ENCODE data around the gene ATRX.
"Not testable (repeated sequence)": the region's sequence is repeated elsewhere in the genome, so short reads cannot be mapped to it uniquely, and the experiment has no call there.

The ATRX gene

DNA sequence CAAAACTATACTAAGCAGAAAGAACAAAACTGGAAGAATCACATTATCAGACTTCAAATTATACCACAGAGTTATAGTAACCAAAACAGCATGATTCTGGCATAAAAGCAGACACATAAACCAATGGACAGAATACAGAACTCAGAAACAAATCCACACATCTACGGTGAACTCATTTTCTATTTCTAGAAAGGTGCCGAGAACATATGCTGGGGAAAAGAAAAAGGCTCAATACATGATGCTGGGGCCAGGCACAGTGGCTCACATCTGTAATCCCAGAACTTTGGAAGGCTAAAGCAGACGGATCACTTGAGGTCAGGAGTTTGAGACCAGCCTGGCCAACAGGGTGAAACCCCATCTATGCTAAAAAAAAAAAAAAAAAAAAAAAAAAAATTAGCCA lies 52.7 kb downstream of the ATRX start:
- DNase-seq = no peak

DNA sequence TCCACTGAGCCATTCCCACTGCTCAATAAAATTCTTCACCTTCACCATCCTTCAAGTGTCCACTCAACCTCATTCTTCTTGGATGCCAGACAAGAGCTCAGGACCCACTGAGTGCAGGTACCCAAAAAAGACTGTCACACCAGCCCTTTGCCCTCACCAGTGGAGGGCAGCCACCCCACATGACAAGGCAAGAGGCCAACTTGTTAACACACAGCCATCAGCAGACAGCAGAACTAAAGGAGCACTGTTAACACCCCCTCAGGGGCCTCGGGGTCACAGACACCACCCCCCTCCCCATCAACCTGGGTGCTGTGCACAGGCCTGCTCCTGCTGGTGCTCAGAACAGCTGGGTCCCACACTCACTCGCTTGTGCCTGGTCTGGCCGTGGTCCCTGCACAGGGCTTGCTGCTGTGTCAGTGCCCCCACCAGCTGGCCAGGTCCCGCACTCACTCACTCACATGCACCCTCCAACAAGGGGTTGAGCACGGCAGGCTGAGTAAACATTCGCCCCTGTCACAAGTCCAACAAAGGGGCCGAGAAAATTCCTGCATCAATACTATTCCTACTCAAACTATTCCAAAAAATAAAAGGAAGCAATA lies 54.1 kb downstream of the ATRX start:
- DNase-seq = no peak

DNA sequence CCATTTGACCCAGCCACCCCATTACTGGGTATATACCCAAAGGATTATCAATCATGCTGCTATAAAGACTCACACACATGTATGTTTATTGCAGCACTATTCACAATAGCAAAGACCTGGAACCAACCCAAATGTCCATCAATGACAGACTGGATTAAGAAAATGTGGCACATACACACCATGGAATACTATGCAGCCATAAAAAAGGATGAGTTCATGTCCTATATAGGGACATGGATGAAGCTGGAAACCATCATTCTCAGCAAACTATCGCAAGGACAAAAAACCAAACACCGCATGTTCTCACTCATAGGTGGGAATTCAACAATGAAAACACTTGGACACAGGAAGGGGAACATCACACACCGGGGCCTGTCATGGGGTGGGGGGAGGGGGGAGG lies 59.9 kb downstream of the ATRX start:
- not testable (repeated sequence) for DNase-seq

DNA sequence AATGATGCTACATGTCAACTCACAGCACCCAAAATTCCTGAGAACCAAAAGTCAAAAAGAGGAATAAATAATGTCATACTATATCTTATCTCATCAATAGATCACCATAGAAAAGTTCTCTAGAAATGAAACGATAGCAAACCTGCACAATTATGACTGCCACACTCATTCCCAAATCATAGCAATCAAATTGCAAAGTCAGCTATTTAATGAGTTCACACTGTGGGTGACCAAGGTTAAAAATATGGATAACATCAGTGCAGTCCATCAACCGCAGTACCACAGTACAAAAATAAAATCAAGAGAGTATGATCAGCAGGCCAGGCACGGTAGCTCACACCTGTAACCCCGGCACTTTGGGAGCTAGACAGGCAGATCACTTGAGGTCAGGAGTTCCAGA lies 62.3 kb downstream of the ATRX start:
- no peak for DNase-seq

DNA sequence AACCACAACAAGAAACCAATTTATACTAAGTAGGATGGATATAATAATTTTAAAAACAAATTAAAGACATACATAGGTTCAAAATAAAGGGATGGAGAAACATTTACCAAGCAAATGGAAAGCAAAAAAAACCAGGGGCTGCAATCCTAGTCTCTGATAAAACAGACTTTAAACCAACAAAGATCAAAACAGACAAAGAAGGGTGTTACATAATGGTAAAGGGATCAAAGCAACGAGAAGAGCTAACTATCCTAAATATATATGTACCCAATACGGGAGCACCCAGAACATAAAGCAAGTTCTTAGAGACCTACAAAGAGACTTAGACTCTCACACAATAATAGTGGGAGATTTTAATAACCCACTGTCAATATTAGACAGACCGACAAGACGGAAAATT lies 66.6 kb downstream of the ATRX start:
- DNase-seq = no peak

DNA sequence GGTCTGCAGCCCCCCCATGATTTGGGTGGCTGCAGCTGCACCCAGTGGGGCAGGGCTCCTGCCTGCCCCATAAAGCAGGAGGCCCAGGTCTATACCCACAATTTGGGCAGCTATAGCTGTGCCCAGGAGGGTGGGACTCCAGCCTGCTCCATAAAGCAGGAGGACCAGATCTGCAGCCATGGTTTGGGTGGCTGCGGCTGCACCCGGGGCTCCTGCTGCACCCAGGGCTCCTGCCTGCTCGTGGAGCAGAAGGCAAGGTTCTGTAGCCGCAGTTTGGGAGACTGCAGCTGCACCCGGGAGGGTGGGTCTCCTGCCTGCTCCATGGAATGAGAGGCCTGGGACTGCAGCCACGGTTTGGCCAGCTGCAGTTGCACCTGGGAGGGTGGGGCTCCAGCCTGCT lies 81.1 kb downstream of the ATRX start:
- no peak for DNase-seq

DNA sequence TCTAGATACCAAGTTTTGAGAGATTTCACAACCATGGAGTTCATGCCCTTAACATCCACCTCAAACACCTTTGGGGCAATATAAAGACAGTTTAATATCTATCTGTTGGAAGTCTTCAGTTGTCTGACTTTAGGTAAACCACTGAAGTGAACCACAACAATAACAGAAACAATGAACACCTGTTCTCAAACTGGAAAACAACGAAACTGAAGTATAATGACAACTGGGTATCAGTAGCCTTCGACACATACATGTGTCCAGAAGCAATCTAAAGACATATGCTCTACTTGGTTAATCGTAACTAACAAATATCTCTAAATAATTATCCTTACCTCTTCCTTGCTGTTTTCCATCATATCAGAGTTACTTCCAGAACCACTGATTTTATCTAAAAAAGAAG lies 87.8 kb downstream of the ATRX start:
- DNase-seq = no peak

DNA sequence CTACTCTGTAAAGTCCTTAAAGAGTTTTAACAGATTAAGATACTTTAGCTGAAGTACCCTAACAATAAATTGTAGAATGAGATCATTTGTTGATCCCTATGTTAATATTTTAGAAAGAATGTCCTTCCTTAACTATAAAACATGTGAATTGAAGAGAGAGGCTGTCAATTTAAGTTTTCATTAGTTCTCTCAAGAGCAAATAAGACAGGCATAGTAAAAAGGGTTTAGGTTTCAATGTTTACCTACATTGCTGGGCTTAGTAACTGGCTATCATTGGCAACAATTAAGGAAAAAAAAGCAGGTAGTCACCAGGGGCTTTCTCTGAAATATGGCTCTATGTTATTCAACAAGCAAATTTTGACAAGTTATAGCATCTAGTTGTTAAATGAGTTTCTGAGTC lies 91.5 kb downstream of the ATRX start:
- no peak for DNase-seq

DNA sequence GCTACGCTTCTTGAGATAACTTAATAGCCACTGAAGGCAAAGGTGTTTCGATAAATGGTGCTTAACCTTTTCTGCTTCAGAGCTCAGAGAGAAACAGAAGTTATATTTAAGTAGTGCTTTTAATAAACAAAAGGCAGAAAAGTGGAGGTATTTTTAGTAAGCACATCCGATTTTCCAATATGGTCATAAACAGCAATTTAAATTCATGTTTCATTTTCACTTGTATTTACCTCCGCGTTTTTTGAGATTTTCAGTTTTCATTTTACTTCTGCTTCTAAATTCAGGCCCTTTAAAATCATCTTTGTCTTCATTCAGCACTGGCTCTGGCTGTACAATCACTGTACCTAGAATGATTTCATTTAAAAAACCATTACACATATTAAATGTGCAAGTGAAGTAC lies 92.4 kb downstream of the ATRX start:
- DNase-seq = no peak

DNA sequence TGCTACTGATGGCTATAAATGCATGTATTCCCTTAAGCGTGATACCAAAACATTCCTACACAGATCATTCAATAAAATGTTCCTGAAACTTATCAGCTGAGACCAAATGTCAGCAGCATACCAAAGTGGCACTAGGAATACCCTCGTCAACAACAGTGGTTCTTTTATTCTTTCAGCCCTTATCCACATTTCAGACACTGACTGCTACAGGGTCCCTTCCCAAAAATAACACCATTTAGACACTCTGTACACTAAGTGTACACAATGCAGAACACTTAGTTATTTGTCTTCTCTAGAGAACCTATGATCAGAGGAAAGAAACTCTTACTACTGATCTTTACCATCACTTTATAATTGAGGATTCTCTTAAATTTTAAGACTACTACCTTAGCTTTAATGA lies 94.1 kb downstream of the ATRX start:
- no peak for DNase-seq

DNA sequence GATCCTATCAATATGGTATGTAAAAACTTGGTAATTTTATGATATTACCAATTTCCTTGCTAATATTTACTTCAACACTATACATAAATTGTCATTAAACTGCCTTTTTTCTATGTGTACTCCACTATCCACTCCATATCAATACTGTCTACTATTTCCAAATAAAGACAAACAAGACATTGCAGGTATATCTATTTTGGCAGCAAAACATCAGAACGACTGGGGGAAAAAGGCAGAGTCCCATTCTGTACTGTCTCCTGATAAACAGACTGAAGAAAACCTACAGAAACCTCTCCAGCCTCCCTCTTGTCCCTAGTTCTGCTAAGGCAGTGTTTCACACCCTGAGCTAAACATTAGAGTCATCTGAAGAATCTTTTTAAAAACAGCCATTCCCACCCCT lies 96.6 kb downstream of the ATRX start:
- no peak for DNase-seq

DNA sequence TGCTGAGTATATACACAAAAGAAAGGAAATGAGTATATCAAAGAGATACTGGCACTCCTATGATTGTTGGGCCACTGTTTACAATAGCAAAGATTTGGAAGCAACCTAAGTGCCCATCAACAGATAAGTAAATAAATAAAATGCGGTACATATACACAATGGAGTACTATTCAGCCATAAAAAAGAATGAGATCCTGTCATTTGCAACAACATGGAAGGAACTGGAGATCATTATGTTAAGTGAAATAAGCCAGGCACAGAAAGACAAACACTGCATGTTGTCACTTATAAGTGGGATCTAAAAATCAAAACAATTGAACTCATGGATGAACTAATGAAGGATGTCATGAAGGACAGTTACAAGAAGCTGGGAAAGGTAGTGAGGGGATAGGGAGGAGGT lies 100.3 kb downstream of the ATRX start:
- not testable (repeated sequence) for DNase-seq

DNA sequence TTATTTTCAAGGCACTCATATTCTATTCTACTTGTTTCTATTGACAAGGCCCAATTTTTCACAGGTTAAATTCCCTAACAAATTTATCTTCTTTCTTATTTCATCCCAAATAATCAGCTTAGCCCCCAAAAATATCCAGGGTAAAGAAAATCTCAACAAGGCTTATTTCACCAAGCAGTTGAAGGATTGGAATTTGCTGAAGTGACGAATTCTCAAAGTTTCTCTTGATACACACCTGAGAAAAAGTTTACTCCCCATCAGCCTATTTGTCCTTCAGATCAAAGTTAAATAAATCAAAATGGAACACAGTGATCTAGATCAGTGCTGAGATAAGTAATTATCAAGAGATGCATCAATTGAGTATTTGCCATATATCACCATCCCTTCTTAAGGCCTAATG lies 106.9 kb downstream of the ATRX start:
- no peak for DNase-seq

DNA sequence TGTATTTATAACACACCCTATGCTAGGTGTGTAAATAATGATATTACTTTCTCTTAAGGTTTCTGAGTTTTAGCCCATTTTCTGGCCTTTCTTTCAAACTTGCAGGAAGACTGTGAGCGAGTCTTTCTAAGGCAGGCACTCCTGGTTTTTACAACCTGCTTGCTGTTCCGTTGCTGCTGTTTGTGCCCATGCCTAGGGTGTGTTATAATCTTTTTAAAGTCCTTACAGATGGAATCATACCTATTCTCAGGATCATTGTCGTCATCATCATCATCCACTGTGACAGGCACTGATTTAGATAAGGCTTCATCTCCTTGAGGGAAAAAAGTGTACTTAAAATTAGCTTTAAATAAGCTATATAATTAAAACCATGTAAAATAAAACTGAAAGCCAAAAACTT lies 110.0 kb downstream of the ATRX start:
- DNase-seq = no peak

DNA sequence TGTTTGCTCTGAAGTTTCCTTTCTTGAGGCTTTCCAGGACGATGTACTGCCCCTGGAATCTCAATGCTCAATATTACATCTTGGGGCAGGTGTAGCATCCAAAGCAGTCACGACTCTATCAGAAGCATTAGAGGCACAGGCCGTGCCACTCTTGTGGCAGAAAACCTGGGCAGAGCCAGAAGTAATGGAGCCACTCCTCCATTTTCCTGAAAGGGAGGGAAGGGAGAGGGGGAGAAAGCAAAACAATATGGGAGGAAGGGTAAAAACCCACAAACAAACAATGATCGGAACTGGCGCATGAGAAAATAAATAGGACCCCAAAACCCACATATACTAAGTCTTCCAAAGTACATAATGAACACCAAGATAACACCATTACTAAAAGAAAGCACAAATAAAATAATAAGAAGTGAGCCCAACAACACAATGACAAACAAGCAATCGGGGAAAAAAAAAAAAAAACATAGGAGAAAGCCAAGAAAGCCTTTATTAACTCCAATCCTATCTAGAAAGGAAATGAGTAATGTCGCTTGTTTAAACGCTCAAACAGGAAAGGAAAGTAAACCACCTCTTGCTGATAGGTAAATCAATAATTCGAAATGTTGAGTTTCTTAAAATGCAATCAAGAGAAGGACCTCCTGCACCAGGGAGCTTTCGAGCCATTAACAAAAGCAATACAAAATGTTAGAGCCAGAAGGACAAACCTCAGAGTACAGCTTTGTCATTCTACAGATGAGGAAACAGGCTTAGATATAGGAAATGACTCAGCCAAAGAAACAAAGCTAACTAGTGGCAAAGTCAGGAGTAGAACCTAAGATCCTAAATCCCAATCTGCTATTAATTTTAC lies 117.4 kb downstream of the ATRX start:
- DNase-seq = no peak

DNA sequence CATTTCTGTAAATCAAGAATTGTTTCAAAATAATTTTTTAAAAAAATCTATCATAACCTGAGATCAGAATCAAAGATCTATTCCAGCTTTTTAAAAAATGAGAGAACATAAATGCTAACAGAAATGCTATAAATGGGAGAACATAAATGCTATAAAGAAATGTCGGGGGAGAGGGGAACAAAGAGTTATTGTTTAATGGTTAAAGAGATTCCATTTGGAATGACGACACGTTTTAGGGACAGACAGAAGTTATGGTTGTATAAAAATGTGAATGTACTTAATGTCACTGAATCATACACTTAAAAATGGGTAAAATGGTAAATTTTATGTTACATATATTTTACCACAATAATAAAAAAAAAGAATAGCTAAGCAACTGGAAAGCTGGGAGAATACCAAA lies 127.1 kb downstream of the ATRX start:
- DNase-seq = no peak

DNA sequence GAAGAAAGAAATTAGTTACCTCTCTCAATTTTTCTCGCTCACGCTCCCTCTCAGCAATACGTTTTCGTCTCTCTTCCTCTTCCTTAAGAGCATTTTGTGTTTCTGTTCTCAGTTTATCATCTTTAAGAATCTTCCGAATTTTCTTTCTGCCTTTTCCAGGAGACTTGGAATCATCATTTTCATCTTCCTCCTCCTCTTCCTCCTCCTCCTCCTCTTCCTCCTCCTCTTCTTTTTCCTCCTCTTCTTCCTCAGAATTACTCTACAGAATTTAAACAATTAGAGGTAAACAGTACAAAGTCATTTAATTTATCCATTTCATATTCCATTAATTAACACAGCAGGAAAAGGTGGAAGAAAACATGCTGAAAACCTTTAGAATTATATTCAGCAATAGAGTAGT lies 133.9 kb downstream of the ATRX start:
- no peak for DNase-seq

DNA sequence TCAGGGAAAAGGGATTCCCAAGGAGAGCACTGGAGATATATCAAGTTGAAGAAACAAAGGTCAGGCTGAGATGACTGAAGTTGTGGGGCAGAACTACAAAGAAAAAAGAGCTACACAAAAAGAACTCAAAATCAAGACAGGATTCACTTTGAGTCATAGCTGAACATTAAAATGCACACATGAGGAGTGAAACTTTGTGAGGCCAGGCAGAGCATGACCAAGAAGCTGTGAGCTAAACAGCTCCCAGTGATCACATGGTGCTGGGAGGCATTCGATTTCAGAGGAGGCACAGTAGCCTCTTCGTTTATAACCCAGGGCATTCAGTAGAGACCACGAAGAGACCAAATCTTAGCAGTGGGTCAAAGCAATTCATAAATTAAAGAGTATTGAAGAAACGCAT lies 145.3 kb downstream of the ATRX start:
- no peak for DNase-seq

DNA sequence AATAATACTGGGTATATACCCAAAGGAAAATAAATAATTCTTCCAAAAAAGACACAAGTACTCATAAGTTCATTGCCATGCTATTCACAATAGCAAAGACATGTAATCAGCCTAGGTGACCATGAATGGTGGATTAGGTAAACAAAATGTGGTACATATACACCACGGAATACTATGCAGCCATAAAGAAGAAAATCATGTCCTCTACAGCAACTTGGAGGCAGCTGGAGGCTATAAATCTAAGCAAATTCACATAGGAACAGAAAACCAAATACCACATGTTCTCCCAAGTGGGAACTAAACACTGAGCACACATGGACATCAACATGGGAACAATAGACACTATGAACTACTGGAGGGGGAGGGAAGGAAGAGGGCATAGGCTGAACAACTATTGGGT lies 146.2 kb downstream of the ATRX start:
- no peak for DNase-seq

DNA sequence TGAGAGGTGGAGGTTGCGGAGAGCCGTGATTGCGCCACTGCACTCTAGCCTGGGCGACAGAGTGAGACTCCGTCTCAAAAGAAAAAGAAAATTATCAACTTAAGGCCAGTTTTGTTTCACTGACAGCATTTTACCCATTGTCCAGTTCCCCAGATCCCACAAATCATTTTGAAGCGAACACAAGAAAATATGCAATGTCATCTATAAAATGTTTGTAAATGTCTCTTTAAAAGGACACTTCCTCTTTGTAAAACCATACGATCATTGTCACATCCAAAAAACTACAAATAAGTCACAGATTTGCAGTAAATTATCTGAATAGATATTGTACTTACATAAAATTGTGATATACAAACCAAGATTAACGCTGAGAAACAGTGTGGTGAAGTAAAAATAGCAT lies 147.6 kb downstream of the ATRX start:
- no peak for DNase-seq

DNA sequence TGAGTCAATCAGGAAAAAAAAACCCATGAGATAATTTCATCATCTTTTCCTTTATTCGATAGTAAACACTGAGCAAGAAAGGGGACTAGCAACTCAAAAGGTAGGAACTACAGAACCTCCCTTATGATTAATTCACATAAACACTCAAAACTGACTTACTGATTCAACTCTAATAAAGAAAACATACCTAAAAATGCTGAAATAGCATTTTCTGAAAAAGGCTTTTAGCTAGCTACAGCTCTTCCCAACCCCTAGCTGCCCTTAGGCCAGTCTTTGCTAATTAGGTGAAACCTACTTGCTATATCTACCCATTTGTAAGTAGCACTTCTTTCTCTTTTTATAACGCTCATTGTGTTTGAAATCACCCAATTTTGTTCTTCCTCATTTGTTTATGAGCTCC lies 150.6 kb downstream of the ATRX start:
- no peak for DNase-seq

DNA sequence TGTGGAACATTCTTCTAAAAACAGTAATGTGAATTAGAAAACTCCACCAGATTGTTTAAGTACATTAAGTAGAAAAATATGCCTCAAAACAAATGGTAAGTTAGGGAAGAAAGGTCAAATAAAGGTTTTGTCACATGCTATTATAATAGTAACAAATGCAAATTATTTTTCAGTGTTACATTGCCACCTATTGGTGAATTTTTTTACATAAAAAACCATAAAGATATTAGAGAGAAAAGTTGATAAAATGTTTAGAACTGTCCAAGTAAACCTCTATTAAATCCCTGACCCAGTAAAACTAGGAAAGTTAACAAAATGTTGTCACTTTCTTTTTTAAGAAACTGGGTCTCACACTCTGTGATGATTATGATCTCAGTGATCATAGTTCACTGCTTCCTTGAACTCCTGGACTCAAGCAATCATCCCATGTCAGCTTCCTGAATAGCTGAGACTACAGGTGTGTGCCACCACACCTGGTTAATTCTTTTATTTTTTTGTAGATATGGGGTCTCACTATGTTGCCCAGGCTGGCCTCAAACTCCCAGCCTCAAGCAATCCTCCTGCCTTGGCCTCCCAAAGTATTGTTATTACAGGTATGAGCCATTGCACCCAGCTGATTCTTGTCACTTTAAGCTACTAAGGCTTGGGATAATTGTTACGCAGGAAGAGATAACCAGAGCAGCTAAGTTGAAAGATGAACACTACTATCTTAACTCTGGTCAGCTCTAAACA lies 157.6 kb downstream of the ATRX start:
- DNase-seq = no peak

DNA sequence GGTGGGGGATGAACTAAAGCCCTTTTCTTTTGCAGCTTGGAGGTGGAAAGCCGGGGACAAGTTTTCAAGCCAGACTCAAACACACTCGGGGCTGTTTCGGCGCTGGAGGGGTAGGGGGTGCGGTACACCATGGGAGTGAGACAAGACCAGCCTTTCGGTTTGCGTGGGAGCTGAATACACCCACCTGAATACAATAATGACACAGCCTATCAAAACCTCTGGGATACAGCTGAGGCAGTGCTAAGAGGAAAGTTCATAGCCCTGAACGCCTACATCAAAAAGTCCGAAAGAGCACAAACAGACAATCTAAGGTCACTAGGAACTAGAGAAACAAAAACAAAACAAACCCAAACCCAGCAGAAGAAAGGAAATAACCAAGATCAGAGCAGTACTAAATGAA lies 163.3 kb downstream of the ATRX start:
- DNase-seq = no peak

DNA sequence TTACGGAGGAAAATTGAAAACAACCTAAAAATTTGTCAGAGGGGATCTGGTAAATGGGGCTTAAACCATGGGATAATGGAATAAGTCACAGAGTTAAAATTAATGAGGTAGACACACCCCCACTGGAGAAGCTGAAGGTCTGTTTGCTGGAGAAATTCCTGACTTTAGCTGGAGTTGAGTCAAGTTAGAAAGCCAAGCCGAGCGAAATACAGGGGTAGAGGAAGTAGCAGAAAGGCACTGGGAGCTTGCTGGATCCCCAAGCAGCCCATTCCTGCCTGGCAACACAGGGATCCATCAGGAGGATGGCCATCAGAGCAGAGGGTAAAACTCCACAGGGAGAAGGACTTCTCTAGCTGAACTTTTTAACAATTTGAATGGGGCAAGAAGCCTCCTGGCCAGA lies 163.8 kb downstream of the ATRX start:
- DNase-seq = no peak

All from NCI-H2171 treated with DMSO at 0.1 percent for 48 hours (cell line).